Transverse colon (tissue), 4 donors: ENCODE data around the gene CCNG1.
"Not testable (repeated sequence)": the region's sequence is repeated elsewhere in the genome, so short reads cannot be mapped to it uniquely, and the experiment has no call there.

ENCODE experiments used
- EP300 ChIP-seq: sonication (generic); formaldehyde crosslinking; IDR thresholded peaks from one replicate; pipeline ENCODE4 v1.6.1; 2017; ENCODE audit warnings: antibody characterized with exemption, low read depth
- POLR2A ChIP-seq: fragments of 450-650 bp; IDR thresholded peaks from one replicate; pipeline ENCODE4 v1.6.1; 2016; ENCODE audit warnings: antibody characterized with exemption, mild to moderate bottlenecking, moderate library complexity
- POLR2AphosphoS5 ChIP-seq, 3 donors: sonication (generic); formaldehyde crosslinking; IDR thresholded peaks; one replicate each; pipeline ENCODE4 v1.6.1; 2016; ENCODE audit warnings: antibody characterized with exemption in 3 of 3
- TF ChIP-seq, protein P1 (sequence below), 5 experiments: fragments of 200-600 bp in 3 of 5; fragments of 450-650 bp in 2 of 5; sonication (generic) in 3 of 5; IDR thresholded peaks; 1 replicate in 2 of 5; 2 replicates in 3 of 5; pipeline ENCODE4 v1.5.1; 2016 to 2017; ENCODE audit warnings: antibody characterized with exemption in 5 of 5, inconsistent platforms in 3 of 5, mild to moderate bottlenecking in 2 of 5, moderate library complexity in 1 of 5

DNA sequence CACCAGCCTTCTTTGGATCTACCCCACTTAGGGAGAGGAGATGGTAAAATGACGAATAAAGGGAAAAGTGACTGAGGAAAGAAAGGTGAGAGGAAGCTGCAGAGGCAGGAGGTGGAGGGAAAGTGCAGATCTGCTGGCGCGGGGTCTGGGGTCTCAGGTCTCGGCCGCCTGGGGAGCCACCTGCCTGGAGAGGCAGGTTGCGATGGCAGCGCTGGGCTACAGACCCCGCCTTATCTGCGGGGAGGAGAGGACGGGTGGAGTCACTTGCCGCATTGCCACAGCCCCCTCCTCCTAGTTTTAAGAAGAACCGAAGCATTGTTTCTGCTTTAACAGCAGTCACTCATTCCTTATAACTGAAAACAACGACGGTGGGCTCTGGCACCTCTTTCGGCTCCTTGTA is 21.7 kb upstream of the CCNG1 start:
- not testable (repeated sequence) for TF ChIP-seq POLR2A; POLR2AphosphoS5 (IDR thresholded peaks at IDR 0.05); EP300
- TF ChIP-seq, protein P1, sequence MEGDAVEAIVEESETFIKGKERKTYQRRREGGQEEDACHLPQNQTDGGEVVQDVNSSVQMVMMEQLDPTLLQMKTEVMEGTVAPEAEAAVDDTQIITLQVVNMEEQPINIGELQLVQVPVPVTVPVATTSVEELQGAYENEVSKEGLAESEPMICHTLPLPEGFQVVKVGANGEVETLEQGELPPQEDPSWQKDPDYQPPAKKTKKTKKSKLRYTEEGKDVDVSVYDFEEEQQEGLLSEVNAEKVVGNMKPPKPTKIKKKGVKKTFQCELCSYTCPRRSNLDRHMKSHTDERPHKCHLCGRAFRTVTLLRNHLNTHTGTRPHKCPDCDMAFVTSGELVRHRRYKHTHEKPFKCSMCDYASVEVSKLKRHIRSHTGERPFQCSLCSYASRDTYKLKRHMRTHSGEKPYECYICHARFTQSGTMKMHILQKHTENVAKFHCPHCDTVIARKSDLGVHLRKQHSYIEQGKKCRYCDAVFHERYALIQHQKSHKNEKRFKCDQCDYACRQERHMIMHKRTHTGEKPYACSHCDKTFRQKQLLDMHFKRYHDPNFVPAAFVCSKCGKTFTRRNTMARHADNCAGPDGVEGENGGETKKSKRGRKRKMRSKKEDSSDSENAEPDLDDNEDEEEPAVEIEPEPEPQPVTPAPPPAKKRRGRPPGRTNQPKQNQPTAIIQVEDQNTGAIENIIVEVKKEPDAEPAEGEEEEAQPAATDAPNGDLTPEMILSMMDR (IDR thresholded peaks at IDR 0.05), result not testable (repeated sequence)
